Liver (tissue), 9 donors: ENCODE data around the gene EPN3. TPM values are rescaled to one million over a fixed set of nuclear protein-coding genes. Genes with fewer than 3 reads are reported as not detected.

Experiments used
- DNase-seq: peaks from one replicate; pipeline ENCODE4 v3.0.0-alpha.2; 2017; ENCODE audit warnings: low spot score
- H3K27ac ChIP-seq, 2 donors: one replicate each; pipeline ENCODE4 v1.7.0; 2013; ENCODE audit warnings: inconsistent platforms in 2 of 2, low read length in 2 of 2, control low read depth in 1 of 2, low read depth in 1 of 2, mild to moderate bottlenecking in 1 of 2
- H3K27me3 ChIP-seq, 4 donors: one replicate each; pipeline versions ENCODE4 v1.6.1 to v1.7.0; 2013; ENCODE audit warnings: low read length in 3 of 4, inconsistent platforms in 1 of 4, mild to moderate bottlenecking in 1 of 4, moderate library complexity in 1 of 4; ENCODE audit not compliant: control insufficient read depth in 4 of 4, insufficient read depth in 4 of 4
- H3K36me3 ChIP-seq, 4 donors: one replicate each; pipeline versions ENCODE4 v1.6.1 to v1.7.0; 2013; ENCODE audit warnings: low read length in 3 of 4, mild to moderate bottlenecking in 3 of 4, low read depth in 1 of 4, moderate library complexity in 1 of 4; ENCODE audit not compliant: control insufficient read depth in 4 of 4, insufficient read depth in 3 of 4
- H3K4me1 ChIP-seq, 4 donors: one replicate each; pipeline versions ENCODE4 v1.6.1 to v1.7.0; 2013; ENCODE audit warnings: low read length in 3 of 4, mild to moderate bottlenecking in 3 of 4, moderate library complexity in 1 of 4; ENCODE audit not compliant: control insufficient read depth in 4 of 4, insufficient read depth in 4 of 4
- H3K4me3 ChIP-seq, 3 donors: one replicate each; pipeline versions ENCODE4 v1.6.1 to v1.7.0; 2013; ENCODE audit warnings: low read length in 3 of 3, control low read depth in 1 of 3, low read depth in 1 of 3, mild to moderate bottlenecking in 1 of 3
- H3K9ac ChIP-seq, 2 donors: one replicate each; pipeline ENCODE4 v1.7.0; 2013; ENCODE audit warnings: low read length in 2 of 2, mild to moderate bottlenecking in 2 of 2, moderate library complexity in 2 of 2, control low read depth in 1 of 2, low read depth in 1 of 2
- H3K9me3 ChIP-seq, 4 donors: one replicate each; pipeline versions ENCODE4 v1.6.1 to v1.7.0; 2013; ENCODE audit warnings: low read length in 3 of 4; ENCODE audit not compliant: control insufficient read depth in 4 of 4
- CTCF ChIP-seq: fragments of 150-350 bp; IDR thresholded peaks from 2 replicates; pipeline ENCODE4 v1.5.1; 2017; ENCODE audit warnings: improper control_type of control experiment, low read depth, low read length; ENCODE audit not compliant: missing input control
- EGR1 ChIP-seq, 2 donors: IDR thresholded peaks; 2 replicates each; pipeline ENCODE4 v1.6.1; 2016 to 2018; ENCODE audit warnings: antibody characterized with exemption in 2 of 2, low read depth in 2 of 2
- FOXA1 ChIP-seq: IDR thresholded peaks from 2 replicates; pipeline ENCODE4 v1.6.1; 2016; ENCODE audit warnings: antibody characterized with exemption
- HNF4A ChIP-seq, 2 donors: conservative IDR thresholded peaks; 2 replicates each; pipeline ENCODE4 v1.6.1; 2016; ENCODE audit warnings: antibody characterized with exemption in 2 of 2, mild to moderate bottlenecking in 2 of 2
- HNF4G ChIP-seq: IDR thresholded peaks from 2 replicates; pipeline ENCODE4 v1.6.1; 2016; ENCODE audit warnings: antibody characterized with exemption
- MAX ChIP-seq: IDR thresholded peaks from 2 replicates; pipeline ENCODE4 v1.6.1; 2016; ENCODE audit warnings: antibody characterized with exemption
- RAD21 ChIP-seq, 2 donors: IDR thresholded peaks; 2 replicates each; pipeline ENCODE4 v1.6.1; 2016; ENCODE audit warnings: antibody characterized with exemption in 2 of 2, mild to moderate bottlenecking in 2 of 2
- REST ChIP-seq: IDR thresholded peaks from 2 replicates; pipeline ENCODE4 v1.6.1; 2016; ENCODE audit warnings: antibody characterized with exemption, mild to moderate bottlenecking
- RXRA ChIP-seq, 2 donors: IDR thresholded peaks; 2 replicates each; pipeline ENCODE4 v1.6.1; 2017 to 2018; ENCODE audit warnings: antibody characterized with exemption in 2 of 2, mild to moderate bottlenecking in 1 of 2
- SP1 ChIP-seq: IDR thresholded peaks from 2 replicates; pipeline ENCODE4 v1.6.1; 2018; ENCODE audit warnings: antibody characterized with exemption, mild to moderate bottlenecking
- YY1 ChIP-seq: IDR thresholded peaks from 2 replicates; pipeline ENCODE4 v1.6.1; 2016; ENCODE audit warnings: antibody characterized with exemption, mild to moderate bottlenecking
- ZBTB33 ChIP-seq: IDR thresholded peaks from 2 replicates; pipeline ENCODE4 v1.6.1; 2016; ENCODE audit warnings: antibody characterized with exemption
- WGBS: extraction: QIAGEN DNeasy Blood & Tissue Kit; methylation state at CpG from one replicate; pipeline ENCODE4 v1.1.7; 2013; 5-methylcytosine and 5-hydroxymethylcytosine counted together
- polyA plus RNA-seq, 2 donors: library from polyadenylated mRNA; stranded (reverse) in 1 of 2; unstranded in 1 of 2; fragments of 200-250 nt in 1 of 2; fragments of >200 nt in 1 of 2; fragmentation: Nextera tagmentation in 1 of 2; extraction: Ambion mirVana in 1 of 2; gene quantifications; one replicate each; pipeline versions ENCODE4 v1.2.1 to v1.2.3, GENCODE V29; 2013 to 2015
- total RNA-seq, 2 donors: library from RNA; depleted of rRNA; stranded (reverse); fragments of >200 nt; gene quantifications; one replicate each; pipeline ENCODE4 v1.2.3, GENCODE V29; 2014
- donor health status: healthy.
- donor health status: healthy.
- donor health status: healthy.
- donor health status: healthy.
- donor health status: healthy.

EPN3 gene
- total and polyA plus RNA-seq, 4 donors: 0.06 to 0.51 (median 0.33) TPM; not detected in 1

- 80% methylated on average over 5 of the region's 5 CpGs for WGBS
- Histone ChIP-seq H3K27me3 (no peaks in the 10 kb centered on the region), H3K9me3 (no peaks in the 10 kb centered on the region), H3K4me1 (peaks cover 2 to 38% (median 26%) of the 10 kb centered on the region in 4 donors), H3K27ac (no peak overlapping the region), H3K36me3 (no peaks in the 10 kb centered on the region), H3K4me3 (peak overlapping the region in 1 of 3 donors; percentile 64), H3K9ac (peak overlapping the region; percentile 54 to 79)
- no peak for DNase-seq
- TF ChIP-seq HNF4G (no peak), MAX (no peak), CTCF (no peak), RAD21 (IDR thresholded peaks at IDR 0.05) (no peak), FOXA1 (no peak), REST (no peak), HNF4A (conservative IDR thresholded peaks at IDR 0.05) (no peak)
These were observed 15.2 kb downstream of the EPN3 start for GRCh38 chr17:50547736-50548083.

DNA sequence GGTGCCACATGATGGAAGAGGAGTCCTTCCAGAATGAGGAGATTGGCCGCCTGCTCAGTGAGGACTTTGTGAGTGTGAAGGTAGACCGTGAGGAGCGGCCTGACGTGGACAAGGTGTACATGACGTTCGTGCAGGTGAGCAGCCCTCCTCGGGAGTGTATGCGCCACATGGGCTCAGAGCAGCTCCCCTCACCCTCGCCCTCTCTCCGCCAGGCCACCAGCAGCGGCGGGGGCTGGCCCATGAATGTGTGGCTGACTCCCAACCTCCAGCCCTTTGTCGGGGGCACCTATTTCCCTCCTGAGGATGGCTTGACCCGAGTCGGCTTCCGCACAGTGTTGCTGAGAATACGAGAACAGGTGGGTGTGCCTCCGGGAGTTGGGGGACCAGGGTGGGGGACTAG, 16.3 kb downstream of the EPN3 start:
- Histone ChIP-seq H3K9ac (no peak overlapping the region), H3K9me3 (no peaks in the 10 kb centered on the region), H3K27ac (peak overlapping the region in 1 of 2 donors; percentile 35), H3K27me3 (no peaks in the 10 kb centered on the region), H3K4me1 (peaks cover 2 to 37% (median 25%) of the 10 kb centered on the region in 4 donors), H3K4me3 (no peak overlapping the region), H3K36me3 (no peaks in the 10 kb centered on the region)
- no peak for DNase-seq
- TF ChIP-seq CTCF (no peak), HNF4G (no peak), YY1 (no peak), FOXA1 (no peak), RAD21 (IDR thresholded peaks at IDR 0.05) (no peak), RXRA (IDR thresholded peaks at IDR 0.05) (no peak), SP1 (no peak), ZBTB33 (no peak), EGR1 (IDR thresholded peaks at IDR 0.05; ENCODE audit: low read depth in 2 of 2) (no peak)
- 91% methylated on average over 18 of the region's 18 CpGs for WGBS
